ENCODE data around the gene SCAP. TPM values are rescaled to one million over a fixed set of nuclear protein-coding genes. Genes with fewer than 3 reads are reported as not detected.

SCAP gene
- total RNA-seq, 1 experiment from 2014 or later: 115 TPM

DNA sequence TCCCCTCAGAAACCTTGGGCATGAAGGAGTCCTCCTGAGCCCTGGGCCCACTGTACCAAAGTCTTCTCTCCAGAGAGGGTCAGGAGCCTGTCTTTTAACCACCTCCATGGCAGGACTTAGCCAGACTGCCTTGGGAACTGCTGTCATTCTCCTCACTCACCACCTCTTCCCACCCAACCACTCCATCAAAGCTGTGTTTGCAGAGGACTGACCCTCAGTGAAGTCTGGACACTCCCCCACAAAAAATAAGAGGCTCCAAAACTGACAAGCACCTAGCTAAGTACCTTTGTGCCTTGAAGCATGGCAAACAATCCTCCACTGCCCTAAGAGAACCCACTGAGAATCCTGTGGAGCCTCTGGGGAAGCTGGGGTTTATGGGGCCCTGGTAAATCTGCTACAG, 2.3 kb upstream of the SCAP start:
- Mint-ChIP-seq H3K36me3 (no peaks in the 10 kb centered on the region), H3K4me1 (peaks cover 57% of the 10 kb centered on the region), H3K27ac (peak overlapping the region; percentile 63; the same call in 1 of the 2 replicates), H3K27me3 (ENCODE audit: low read depth) (no peaks in the 10 kb centered on the region), H3K4me3 (no peak overlapping the region), H3K9me3 (peaks cover 4% of the 10 kb centered on the region; the same call in 1 of the 2 replicates)
- ATAC-seq (no peak), DNase-seq (ENCODE audit: low spot score) (no peak)
- CTCF ChIA-PET: no interaction called here
- POLR2A ChIA-PET: no interaction called here
- TF ChIP-seq SMAD3 (CRISPR knock-in tag; IDR thresholded peaks at IDR 0.05; ENCODE audit: borderline replicate concordance): no peak
- TF ChIP-seq FOXK1 (CRISPR knock-in tag; IDR thresholded peaks at IDR 0.05): no peak
- TF ChIP-seq ZNF263 (CRISPR knock-in tag; IDR thresholded peaks at IDR 0.05; ENCODE audit: low read depth): no peak
- TF ChIP-seq TEAD4 (CRISPR knock-in tag; IDR thresholded peaks at IDR 0.05): no peak
- TF ChIP-seq NFATC4 (CRISPR knock-in tag; IDR thresholded peaks at IDR 0.05): no peak
- TF ChIP-seq GRHL2 (CRISPR knock-in tag; IDR thresholded peaks at IDR 0.05; ENCODE audit: insufficient replicate concordance, severe bottlenecking): no peak
- TF ChIP-seq E2F1 (CRISPR knock-in tag; IDR thresholded peaks at IDR 0.05): no peak
- TF ChIP-seq ATF3 (CRISPR knock-in tag; conservative IDR thresholded peaks at IDR 0.05): no peak
- no peak for TF ChIP-seq ZBTB43 (CRISPR knock-in tag; IDR thresholded peaks at IDR 0.05)
- TF ChIP-seq ESRRA (CRISPR knock-in tag; IDR thresholded peaks at IDR 0.05; ENCODE audit: borderline replicate concordance): no peak
- TF ChIP-seq FOXJ3 (CRISPR knock-in tag; IDR thresholded peaks at IDR 0.05; ENCODE audit: borderline replicate concordance): no peak
- no peak for TF ChIP-seq JAZF1 (CRISPR knock-in tag; IDR thresholded peaks at IDR 0.05)
- TF ChIP-seq, protein P1, sequence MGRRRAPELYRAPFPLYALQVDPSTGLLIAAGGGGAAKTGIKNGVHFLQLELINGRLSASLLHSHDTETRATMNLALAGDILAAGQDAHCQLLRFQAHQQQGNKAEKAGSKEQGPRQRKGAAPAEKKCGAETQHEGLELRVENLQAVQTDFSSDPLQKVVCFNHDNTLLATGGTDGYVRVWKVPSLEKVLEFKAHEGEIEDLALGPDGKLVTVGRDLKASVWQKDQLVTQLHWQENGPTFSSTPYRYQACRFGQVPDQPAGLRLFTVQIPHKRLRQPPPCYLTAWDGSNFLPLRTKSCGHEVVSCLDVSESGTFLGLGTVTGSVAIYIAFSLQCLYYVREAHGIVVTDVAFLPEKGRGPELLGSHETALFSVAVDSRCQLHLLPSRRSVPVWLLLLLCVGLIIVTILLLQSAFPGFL (CRISPR knock-in tag; IDR thresholded peaks at IDR 0.05; ENCODE audit: borderline replicate concordance): no peak
- TF ChIP-seq, protein P2, sequence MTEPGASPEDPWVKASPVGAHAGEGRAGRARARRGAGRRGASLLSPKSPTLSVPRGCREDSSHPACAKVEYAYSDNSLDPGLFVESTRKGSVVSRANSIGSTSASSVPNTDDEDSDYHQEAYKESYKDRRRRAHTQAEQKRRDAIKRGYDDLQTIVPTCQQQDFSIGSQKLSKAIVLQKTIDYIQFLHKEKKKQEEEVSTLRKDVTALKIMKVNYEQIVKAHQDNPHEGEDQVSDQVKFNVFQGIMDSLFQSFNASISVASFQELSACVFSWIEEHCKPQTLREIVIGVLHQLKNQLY (CRISPR knock-in tag; IDR thresholded peaks at IDR 0.05): no peak
- no peak for TF ChIP-seq RELA (CRISPR knock-in tag; IDR thresholded peaks at IDR 0.05; ENCODE audit: borderline replicate concordance)
- no peak for TF ChIP-seq ZNF219 (CRISPR knock-in tag; IDR thresholded peaks at IDR 0.05; ENCODE audit: borderline replicate concordance)
- no peak for TF ChIP-seq ZNF532 (CRISPR knock-in tag; IDR thresholded peaks at IDR 0.05; ENCODE audit: borderline replicate concordance)
- no peak for TF ChIP-seq ZNF512 (CRISPR knock-in tag; IDR thresholded peaks at IDR 0.05; ENCODE audit: borderline replicate concordance)
- TF ChIP-seq ZNF232 (CRISPR knock-in tag; IDR thresholded peaks at IDR 0.05): no peak
- TF ChIP-seq ZMAT4 (CRISPR knock-in tag; IDR thresholded peaks at IDR 0.05): no peak
